ENCODE data around the gene TRDMT1.

Gene TRDMT1

GRCh38 chr10:17229967-17230682 is 28.7 kb upstream of the TRDMT1 start:
- DNase-seq: no peak

- DNase-seq: no peak
These were observed 28.2 kb upstream of the TRDMT1 start for GRCh38 chr10:17229717-17229966.

DNA sequence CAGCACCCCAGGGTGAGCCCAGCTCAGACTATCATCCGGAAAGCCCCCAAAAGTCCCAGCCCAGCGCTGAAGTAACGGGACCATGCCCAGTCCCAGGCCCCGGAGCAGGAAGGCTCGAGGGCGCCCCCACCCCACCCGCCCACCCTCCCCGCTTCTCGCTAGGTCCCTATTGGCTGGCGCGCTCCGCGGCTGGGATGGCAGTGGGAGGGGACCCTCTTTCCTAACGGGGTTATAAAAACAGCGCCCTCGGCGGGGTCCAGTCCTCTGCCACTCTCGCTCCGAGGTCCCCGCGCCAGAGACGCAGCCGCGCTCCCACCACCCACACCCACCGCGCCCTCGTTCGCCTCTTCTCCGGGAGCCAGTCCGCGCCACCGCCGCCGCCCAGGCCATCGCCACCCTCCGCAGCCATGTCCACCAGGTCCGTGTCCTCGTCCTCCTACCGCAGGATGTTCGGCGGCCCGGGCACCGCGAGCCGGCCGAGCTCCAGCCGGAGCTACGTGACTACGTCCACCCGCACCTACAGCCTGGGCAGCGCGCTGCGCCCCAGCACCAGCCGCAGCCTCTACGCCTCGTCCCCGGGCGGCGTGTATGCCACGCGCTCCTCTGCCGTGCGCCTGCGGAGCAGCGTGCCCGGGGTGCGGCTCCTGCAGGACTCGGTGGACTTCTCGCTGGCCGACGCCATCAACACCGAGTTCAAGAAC is 27.7 kb upstream of the TRDMT1 start:
- no peak for DNase-seq

- no peak for DNase-seq
These were observed 26.9 kb upstream of the TRDMT1 start, which contains the start of gene VIM for GRCh38 chr10:17228091-17229015. TSS of gene VIM (plus strand) at chr10:17228241. CDS start at chr10:17229423, 1,182 bp downstream.

DNA sequence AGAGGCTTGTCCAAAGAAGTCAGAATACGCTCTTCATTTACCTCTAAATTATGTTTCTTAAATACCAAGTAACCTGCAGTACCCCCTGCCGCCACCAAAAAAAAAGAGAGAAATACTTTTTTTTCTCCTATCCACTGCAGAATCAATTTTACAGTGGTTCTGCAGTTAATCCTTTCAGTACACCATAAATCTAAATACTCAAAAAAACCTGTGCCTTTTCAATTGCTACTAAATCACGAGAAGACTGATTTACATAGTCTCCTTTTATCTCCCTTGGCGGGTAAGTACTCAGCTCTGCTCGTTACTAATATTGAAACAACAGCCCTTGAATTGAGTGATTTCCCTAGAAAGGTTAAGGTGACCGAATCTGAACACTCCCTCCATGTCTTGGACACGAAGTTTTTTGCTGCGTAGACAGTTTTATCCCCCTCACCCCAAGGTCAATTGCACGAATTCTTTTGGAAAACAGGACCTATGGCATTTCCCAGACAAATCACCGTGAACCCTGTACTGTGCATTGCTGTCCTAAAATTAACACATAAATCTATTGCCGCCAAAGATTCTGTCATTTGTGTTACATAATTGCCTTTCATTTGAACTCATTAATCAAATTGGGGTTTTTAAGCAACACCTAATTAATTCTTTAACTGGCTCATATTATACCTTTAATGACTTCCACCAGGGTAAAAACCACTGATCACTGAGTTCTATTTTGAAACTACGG is 26.1 kb upstream of the TRDMT1 start:
- no peak for DNase-seq

GRCh38 chr10:17226891-17227303 is 25.4 kb upstream of the TRDMT1 start:
- no peak for DNase-seq

GRCh38 chr10:17225808-17226207 is 24.3 kb upstream of the TRDMT1 start:
- DNase-seq: no peak

GRCh38 chr10:17222329-17222728 is 20.9 kb upstream of the TRDMT1 start:
- no peak for DNase-seq

- no peak for DNase-seq
These were observed 19.2 kb upstream of the TRDMT1 start for GRCh38 chr10:17220652-17221100.

GRCh38 chr10:17219024-17219423 is 17.6 kb upstream of the TRDMT1 start:
- no peak for DNase-seq

DNA sequence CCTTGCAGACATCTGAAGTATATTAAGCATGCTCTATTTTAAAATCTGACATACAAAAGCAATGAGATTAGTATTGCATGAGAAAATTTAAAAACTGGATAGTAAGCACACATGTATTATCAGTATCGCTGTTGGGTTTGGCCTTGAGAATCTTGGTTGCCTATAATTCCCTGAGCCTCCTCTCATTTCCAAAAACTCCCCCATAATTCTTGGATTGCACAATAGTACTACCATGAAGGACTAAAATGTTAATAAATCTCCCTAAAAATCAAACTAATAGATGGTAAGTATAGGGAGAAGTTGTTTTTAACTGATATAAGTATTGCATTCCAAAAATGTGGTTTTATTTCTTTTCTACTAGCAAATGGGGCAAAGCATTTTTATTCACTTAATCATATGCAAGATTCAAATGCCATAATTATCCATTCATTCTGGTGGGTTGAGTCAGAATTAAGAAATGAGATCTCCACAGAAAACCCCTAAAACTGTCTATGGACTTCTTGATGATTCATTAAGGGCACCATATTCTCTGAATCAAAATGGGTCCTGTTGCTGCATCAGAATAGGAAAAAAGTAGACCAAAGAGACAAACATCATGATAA is 16.3 kb upstream of the TRDMT1 start:
- DNase-seq: no peak

DNA sequence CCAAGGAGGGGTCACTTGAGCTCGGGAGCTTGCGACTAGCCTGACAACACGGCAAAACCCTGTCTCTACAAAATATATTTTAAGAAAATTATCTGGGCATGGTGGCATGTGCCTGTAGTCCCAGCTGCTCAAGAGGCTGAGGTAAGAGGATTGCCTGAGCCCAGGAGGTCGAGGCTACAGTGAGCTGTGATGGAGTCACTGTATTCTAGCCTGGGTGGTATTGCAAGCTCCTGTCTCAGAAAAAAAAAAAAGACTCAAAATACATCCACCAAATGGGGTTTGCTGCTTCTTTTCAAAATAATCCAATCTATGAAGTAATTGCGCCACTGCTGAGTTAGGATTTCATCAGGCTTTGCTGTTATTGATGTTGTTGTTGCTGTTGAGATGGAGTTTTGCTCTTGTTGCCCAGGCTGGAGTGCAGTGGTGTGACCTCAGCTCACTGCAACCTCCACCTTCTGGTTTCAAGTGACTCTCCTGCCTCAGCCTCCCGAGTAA is 15.5 kb upstream of the TRDMT1 start:
- DNase-seq: no peak

DNA sequence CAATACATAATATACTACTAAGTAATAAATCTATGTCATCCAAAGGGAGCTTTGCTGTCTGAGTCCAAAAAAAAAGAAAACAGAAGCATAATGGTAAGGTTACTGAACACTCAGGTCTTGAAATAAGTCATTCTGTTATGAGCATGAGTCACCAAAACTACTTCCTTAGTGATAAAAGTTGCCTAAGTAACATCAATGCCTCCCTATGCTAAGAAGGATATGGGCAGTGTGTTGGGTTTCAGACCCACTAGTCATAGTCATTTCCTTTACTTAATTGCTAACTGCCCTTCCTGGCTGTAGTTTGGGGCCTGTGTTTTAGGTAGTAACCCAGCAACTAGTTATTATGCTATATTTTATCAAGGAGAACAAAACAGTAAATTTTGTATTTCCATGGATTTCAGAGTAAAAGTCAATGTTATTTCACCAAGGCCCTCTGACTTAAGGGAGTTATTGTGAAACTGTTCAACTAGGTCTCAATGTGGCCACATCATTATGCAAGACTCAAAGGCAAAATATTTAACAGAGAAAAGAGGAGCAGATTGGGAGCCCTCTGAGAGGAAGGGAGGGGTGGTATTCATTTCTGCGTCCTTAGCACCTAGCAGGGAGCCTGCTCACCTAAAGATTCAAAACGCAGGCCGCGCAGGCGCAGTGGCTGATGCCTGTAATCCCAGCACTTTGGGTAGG is 14.9 kb upstream of the TRDMT1 start:
- no peak for DNase-seq

- DNase-seq: no peak
These were observed 14.3 kb upstream of the TRDMT1 start for GRCh38 chr10:17215782-17216122.

DNA sequence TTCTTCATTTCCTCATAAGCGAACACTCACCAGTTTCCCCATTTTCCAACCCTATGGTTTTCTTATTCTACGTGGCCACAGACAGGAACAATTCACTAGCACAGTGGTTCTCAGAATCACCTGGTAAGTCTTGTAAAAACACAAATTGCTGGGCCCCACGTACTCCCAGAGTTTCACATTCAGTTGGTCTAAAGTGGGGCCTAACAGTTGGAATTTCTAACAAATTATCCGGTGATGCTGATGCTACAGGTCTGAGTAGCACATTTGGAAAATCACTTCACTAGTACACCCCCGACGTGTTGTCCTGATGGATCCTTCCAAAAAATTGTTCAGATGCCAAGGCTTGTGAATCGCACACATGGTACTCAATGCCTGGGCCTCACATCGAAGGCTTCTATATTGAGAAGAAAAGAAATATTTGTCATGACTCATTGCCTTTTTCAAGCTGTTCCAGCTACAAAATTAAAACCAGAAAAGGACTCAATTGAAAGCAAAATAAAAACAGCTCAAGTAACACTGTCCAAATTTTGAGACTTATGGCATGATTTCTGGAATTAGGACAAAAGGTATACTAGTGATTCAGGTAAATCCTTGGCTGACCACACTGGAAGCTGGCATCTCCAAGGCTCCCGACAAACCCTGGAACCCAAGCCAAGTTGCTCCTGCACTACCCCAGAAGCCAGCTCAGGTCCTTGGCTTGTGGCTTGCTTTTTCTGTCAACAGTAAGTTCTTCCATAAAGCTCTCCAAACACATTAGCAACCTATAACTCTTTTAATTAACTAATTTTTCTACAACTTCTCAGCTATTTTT is 13.7 kb upstream of the TRDMT1 start:
- no peak for DNase-seq

DNA sequence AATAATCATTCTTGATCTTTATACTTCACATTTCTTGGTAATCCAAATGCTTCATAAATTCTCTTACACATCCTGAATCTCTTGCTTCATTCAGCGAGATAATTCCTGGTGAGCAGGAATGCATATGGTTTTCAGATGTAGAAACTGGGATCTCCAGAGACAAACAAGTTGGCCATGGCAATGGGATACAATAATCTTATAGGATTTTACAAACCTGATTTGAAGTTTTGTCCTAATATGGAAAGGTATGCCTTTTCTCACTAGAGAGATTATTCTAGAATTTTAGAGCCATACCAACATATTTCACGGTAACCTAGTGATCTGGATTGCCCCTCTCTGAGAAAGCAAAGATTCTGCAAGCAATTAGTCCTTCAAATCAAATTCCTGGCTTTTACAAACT is 13.1 kb upstream of the TRDMT1 start:
- DNase-seq: no peak

- DNase-seq: no peak
These were observed 12.3 kb upstream of the TRDMT1 start for GRCh38 chr10:17213646-17214349.

GRCh38 chr10:17212802-17213221 is 11.3 kb upstream of the TRDMT1 start:
- no peak for DNase-seq

DNA sequence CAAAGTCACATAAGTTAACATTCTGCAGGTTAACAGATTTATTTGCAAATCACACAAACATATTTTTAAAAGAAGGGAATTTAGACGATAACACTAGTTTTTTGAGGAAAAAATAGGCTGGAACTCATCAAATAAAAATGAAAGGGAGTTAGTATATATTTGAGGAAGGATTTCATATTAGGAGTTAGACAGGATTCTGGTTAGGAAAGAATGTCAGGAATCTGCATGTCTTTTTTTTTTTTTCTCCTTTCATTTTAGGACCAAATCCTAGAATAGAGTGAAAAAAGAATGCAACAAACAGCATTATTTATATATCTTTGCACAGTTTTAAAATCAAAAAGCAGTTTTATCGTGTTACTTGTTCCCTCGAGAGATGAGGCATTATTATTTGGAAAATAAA is 8.9 kb upstream of the TRDMT1 start:
- DNase-seq: no peak

DNA sequence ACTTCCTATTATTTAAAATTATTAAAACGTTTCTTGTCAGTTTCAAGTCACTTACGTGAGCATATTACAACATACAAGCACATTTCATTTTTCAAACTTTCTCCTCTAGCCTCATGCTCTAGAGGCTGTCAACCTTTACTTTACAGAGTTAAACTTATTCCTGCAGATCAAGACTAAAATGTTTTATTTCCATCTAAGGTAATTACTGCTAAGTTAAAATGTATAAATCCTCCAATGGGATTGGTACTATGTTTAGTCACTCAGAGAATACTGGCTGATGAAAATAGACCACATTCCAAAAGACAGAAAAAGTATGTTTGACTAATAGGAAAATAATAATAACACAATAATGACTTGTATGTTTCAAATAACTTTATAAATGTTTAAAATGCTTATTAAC is 8.4 kb upstream of the TRDMT1 start:
- no peak for DNase-seq

All from NCI-H2171 (cell line).